Subcutaneous abdominal adipose tissue (tissue), 5 donors: ENCODE results near the gene ACKR3.

ENCODE experiments used
- H3K27ac ChIP-seq: one replicate; pipeline ENCODE4 v1.7.0; 2013; ENCODE audit warnings: low read depth, mild to moderate bottlenecking, inconsistent platforms, low read length, moderate library complexity
- H3K27me3 ChIP-seq, 5 donors: one replicate each; pipeline ENCODE4 v1.7.0; 2013; ENCODE audit warnings: low read length in 5 of 5, inconsistent platforms in 1 of 5; ENCODE audit not compliant: control insufficient read depth in 5 of 5, insufficient read depth in 4 of 5
- H3K36me3 ChIP-seq, 5 donors: one replicate each; pipeline ENCODE4 v1.7.0; 2013; ENCODE audit warnings: low read length in 5 of 5; ENCODE audit not compliant: control insufficient read depth in 5 of 5, insufficient read depth in 5 of 5
- H3K4me1 ChIP-seq, 5 donors: one replicate each; pipeline ENCODE4 v1.7.0; 2013; ENCODE audit warnings: low read length in 5 of 5, mild to moderate bottlenecking in 3 of 5, moderate library complexity in 1 of 5; ENCODE audit not compliant: control insufficient read depth in 5 of 5, insufficient read depth in 5 of 5
- H3K4me3 ChIP-seq, 5 donors: one replicate each; pipeline ENCODE4 v1.7.0; 2013; ENCODE audit warnings: low read length in 5 of 5, low read depth in 1 of 5
- H3K9ac ChIP-seq, 5 donors: one replicate each; pipeline ENCODE4 v1.7.0; 2013; ENCODE audit warnings: low read length in 5 of 5, mild to moderate bottlenecking in 4 of 5, moderate library complexity in 3 of 5
- H3K9me3 ChIP-seq, 5 donors: one replicate each; pipeline ENCODE4 v1.7.0; 2013; ENCODE audit warnings: low read length in 5 of 5; ENCODE audit not compliant: control insufficient read depth in 5 of 5
- donor health status: healthy.
- donor health status: healthy.
- donor health status: healthy.
- donor health status: healthy.
- donor health status: healthy.

ACKR3 gene

DNA sequence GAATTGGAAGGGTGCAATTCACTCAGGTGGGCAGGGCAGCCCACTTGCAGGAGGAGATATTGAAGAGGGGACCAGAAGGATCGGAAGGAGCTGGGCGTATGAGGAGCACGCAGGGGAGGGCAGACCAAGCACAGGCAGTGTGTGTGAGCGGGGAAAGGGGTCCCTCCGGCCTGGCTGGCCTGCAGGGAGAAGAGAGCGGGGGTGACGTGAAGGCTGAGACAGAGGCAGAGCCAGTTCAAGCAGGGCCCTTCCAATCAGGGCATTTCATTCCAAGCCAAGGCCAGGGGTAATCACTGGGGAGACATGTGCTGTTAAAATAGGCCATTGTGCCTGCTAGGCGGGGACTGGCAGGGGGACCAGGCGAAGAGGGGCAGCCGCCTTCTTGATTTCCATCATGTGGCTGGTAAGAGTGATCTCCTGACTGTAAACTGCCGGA, 62.2 kb downstream of the ACKR3 start:
- no peak overlapping the region for H3K27ac ChIP-seq
- H3K27me3 ChIP-seq: no peaks in the 10 kb centered on the region

More for the DNA sequence above, 62.2 kb downstream of the ACKR3 start:
- Histone ChIP-seq H3K9me3 (no peaks in the 10 kb centered on the region), H3K4me1 (peaks cover 4 to 22% (median 16%) of the 10 kb centered on the region in 5 donors), H3K36me3 (no peaks in the 10 kb centered on the region), H3K4me3 (no peak overlapping the region), H3K9ac (no peak overlapping the region)
